ENCODE data around the gene RRAS2. TPM values are rescaled to one million over a fixed set of nuclear protein-coding genes. Genes with fewer than 3 reads are reported as not detected.
A peak's percentile ranks its signal among the peaks of the same experiment; 100 is the strongest.
"Not testable (repeated sequence)": the region's sequence is repeated elsewhere in the genome, so short reads cannot be mapped to it uniquely, and the experiment has no call there.

RRAS2 gene
- polyA plus RNA-seq, 3 donors from 2014 or later: 66.4 to 96.4 (median 85.9) TPM

GRCh38 chr11:14361951-14362350 lies 3.0 kb upstream of the RRAS2 start:
- peaks cover 19 to 23% of the 10 kb centered on the region in 2 donors for H3K4me1 Mint-ChIP-seq
- H3K27me3 Mint-ChIP-seq (ENCODE audit: low read depth in 3 of 3): peaks cover 2% of the 10 kb centered on the region in 3 donors
- H3K36me3 Mint-ChIP-seq: peaks cover 0 to 4% (median 0%) of the 10 kb centered on the region in 3 donors
- H3K27ac Mint-ChIP-seq: no peak overlapping the region
- DNase-seq: no peak
- H3K4me3 Mint-ChIP-seq: no peak overlapping the region
- no peaks in the 10 kb centered on the region for H3K9me3 Mint-ChIP-seq

DNA sequence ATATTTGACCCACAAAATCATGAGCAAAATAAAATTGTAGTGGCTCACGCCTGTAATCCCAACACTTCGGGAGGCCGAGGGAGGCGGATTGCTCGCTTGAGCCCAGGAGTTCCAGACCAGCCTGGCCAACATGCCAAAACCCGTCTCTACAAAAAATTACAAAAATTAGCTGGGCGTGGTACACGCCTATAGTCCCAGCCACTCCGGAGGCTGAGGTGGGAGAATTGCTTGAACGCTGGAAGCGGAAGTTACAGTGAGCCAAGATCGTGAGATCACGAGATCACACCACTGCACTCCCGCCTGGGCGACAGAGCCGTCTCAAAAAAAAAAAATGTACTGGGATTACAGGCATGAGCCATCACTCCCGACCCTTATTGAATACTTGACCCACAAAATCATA lies 2.0 kb upstream of the RRAS2 start:
- Mint-ChIP-seq H3K27me3 (ENCODE audit: low read depth in 3 of 3) (peaks cover 2% of the 10 kb centered on the region in 3 donors), H3K4me1 (peaks cover 28 to 32% of the 10 kb centered on the region in 2 donors), H3K4me3 (no peak overlapping the region), H3K36me3 (peaks cover 0 to 4% (median 0%) of the 10 kb centered on the region in 3 donors), H3K9me3 (no peaks in the 10 kb centered on the region), H3K27ac (no peak overlapping the region)
- DNase-seq: no peak

DNA sequence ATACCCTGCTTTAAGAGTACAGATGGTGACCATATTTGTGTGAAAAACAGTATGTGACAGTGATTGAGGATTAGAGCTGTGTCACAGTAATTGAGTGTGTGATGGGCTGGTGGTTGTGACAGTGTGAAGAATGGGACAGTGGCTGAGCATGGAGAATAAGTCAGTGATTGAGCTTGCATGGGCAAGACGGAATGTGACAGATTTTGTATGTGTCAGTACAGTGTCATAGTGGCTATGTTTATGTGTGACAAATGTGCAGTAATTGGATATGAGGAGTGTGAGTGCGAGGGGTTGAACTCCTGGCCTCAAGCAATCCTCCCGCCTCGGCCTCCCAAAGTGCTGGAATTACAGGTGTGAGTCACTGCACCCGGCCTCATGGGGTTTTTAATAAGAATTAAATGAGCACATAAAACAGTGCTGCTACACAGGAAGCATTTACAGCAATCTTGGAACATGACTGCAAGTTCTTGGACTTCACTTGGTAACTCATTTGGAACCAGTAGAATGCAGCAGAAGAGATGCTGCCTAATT lies 583 bp upstream of the RRAS2 start:
- H3K36me3 Mint-ChIP-seq: peaks cover 0 to 4% (median 0%) of the 10 kb centered on the region in 3 donors
- peaks cover 38 to 46% of the 10 kb centered on the region in 2 donors for H3K4me1 Mint-ChIP-seq
- peak overlapping the region in 5 of 6 donors; percentile 5 to 76 (median 25) for H3K27ac Mint-ChIP-seq
- peak overlapping the region; percentile 73 to 85 (median 79) for H3K4me3 Mint-ChIP-seq
- DNase-seq: no peak
- no peaks in the 10 kb centered on the region for H3K9me3 Mint-ChIP-seq
- peaks cover 2% of the 10 kb centered on the region in 3 donors for H3K27me3 Mint-ChIP-seq (ENCODE audit: low read depth in 3 of 3)

- DNase-seq: peak; percentile 39 to 51 (median 42)
- peak overlapping the region; percentile 98 to 100 (median 99) for H3K4me3 Mint-ChIP-seq
- H3K4me1 Mint-ChIP-seq: peaks cover 50 to 60% of the 10 kb centered on the region in 2 donors
- peak overlapping the region; percentile 91 to 99 (median 94) for H3K27ac Mint-ChIP-seq
- peaks cover 0 to 4% (median 3%) of the 10 kb centered on the region in 3 donors for H3K36me3 Mint-ChIP-seq
- no peaks in the 10 kb centered on the region for H3K9me3 Mint-ChIP-seq
- peaks cover 2% of the 10 kb centered on the region in 3 donors for H3K27me3 Mint-ChIP-seq (ENCODE audit: low read depth in 3 of 3)
Measured at GRCh38 chr11:14357881-14358728, 878 bp downstream of the RRAS2 start.

GRCh38 chr11:14356342-14356741 lies 2.6 kb downstream of the RRAS2 start:
- H3K9me3 Mint-ChIP-seq: no peaks in the 10 kb centered on the region
- H3K27me3 Mint-ChIP-seq (ENCODE audit: low read depth in 3 of 3): peaks cover 2% of the 10 kb centered on the region in 3 donors
- H3K36me3 Mint-ChIP-seq: peaks cover 0 to 4% (median 3%) of the 10 kb centered on the region in 3 donors
- H3K4me1 Mint-ChIP-seq: peaks cover 55 to 75% of the 10 kb centered on the region in 2 donors
- H3K27ac Mint-ChIP-seq: peak overlapping the region; percentile 2 to 92 (median 45)
- H3K4me3 Mint-ChIP-seq: peak overlapping the region; percentile 33 to 100 (median 99)
- no peak for DNase-seq

GRCh38 chr11:14354604-14355003 lies 4.4 kb downstream of the RRAS2 start:
- H3K36me3 Mint-ChIP-seq; H3K9me3 Mint-ChIP-seq; H3K27me3 Mint-ChIP-seq (ENCODE audit: low read depth in 3 of 3); DNase-seq: not testable (repeated sequence)
- H3K27ac Mint-ChIP-seq: peak overlapping the region in 1 of 6 donors; percentile 56
- peak overlapping the region in 3 of 5 donors; percentile 11 to 58 (median 15) for H3K4me3 Mint-ChIP-seq
- peaks cover 71 to 88% of the 10 kb centered on the region in 2 donors for H3K4me1 Mint-ChIP-seq

GRCh38 chr11:14350716-14351238 lies 8.2 kb downstream of the RRAS2 start:
- Mint-ChIP-seq H3K4me1 (peaks cover 70 to 96% of the 10 kb centered on the region in 2 donors), H3K9me3 (peaks cover 0 to 6% (median 0%) of the 10 kb centered on the region in 6 donors), H3K4me3 (no peak overlapping the region), H3K27ac (peak overlapping the region in 2 of 6 donors; percentile 48 to 51), H3K36me3 (peaks cover 6 to 8% (median 6%) of the 10 kb centered on the region in 3 donors), H3K27me3 (ENCODE audit: low read depth in 3 of 3) (no peaks in the 10 kb centered on the region)
- no peak for DNase-seq

DNA sequence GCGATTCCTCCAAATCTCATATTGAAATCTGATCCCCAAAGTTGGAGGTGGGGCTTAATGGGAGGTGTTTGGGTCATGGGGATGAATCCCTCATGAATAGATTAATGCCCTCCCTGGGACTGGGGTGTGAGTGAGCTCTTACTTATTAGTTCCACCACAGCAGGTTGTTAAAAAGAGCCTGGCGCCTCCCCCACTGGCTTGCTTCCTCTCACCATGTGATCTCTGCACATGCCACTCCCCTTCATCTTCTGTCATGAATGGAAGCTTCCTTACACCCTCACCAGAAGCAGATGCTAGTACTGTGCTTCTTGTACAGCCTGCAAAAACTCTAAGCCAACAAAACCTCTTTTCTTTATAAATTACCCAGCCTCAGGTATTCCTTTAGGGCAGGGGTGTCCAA lies 8.8 kb downstream of the RRAS2 start:
- H3K4me1 Mint-ChIP-seq: peaks cover 71 to 96% of the 10 kb centered on the region in 2 donors
- peak overlapping the region in 5 of 6 donors; percentile 15 to 73 (median 48) for H3K27ac Mint-ChIP-seq
- peaks cover 0 to 7% (median 0%) of the 10 kb centered on the region in 6 donors for H3K9me3 Mint-ChIP-seq
- peak in 2 of 3 donors; percentile 17 to 29 for DNase-seq
- peak overlapping the region; percentile 18 to 52 (median 25) for H3K4me3 Mint-ChIP-seq
- H3K27me3 Mint-ChIP-seq (ENCODE audit: low read depth in 3 of 3): no peaks in the 10 kb centered on the region
- peaks cover 7 to 13% (median 9%) of the 10 kb centered on the region in 3 donors for H3K36me3 Mint-ChIP-seq

GRCh38 chr11:14347991-14348390 lies 11.0 kb downstream of the RRAS2 start:
- peak overlapping the region; percentile 4 to 86 (median 48) for H3K27ac Mint-ChIP-seq
- DNase-seq: no peak

GRCh38 chr11:14347494-14347893 lies 11.5 kb downstream of the RRAS2 start:
- peaks cover 0 to 7% (median 0%) of the 10 kb centered on the region in 6 donors for H3K9me3 Mint-ChIP-seq
- H3K4me1 Mint-ChIP-seq: peaks cover 72 to 93% of the 10 kb centered on the region in 2 donors
- no peak for DNase-seq
- peaks cover 7 to 10% (median 9%) of the 10 kb centered on the region in 3 donors for H3K36me3 Mint-ChIP-seq
- no peak overlapping the region for H3K4me3 Mint-ChIP-seq
- H3K27ac Mint-ChIP-seq: peak overlapping the region in 2 of 6 donors; percentile 34 to 56
- no peaks in the 10 kb centered on the region for H3K27me3 Mint-ChIP-seq (ENCODE audit: low read depth in 3 of 3)

More at GRCh38 chr11:14347991-14348390, 11.0 kb downstream of the RRAS2 start:
- Mint-ChIP-seq H3K9me3 (peaks cover 0 to 7% (median 0%) of the 10 kb centered on the region in 6 donors), H3K27me3 (ENCODE audit: low read depth in 3 of 3) (no peaks in the 10 kb centered on the region), H3K36me3 (peaks cover 7 to 10% (median 9%) of the 10 kb centered on the region in 3 donors), H3K4me3 (peak overlapping the region in 2 of 5 donors; percentile 5 to 9), H3K4me1 (peaks cover 69 to 93% of the 10 kb centered on the region in 2 donors)

DNA sequence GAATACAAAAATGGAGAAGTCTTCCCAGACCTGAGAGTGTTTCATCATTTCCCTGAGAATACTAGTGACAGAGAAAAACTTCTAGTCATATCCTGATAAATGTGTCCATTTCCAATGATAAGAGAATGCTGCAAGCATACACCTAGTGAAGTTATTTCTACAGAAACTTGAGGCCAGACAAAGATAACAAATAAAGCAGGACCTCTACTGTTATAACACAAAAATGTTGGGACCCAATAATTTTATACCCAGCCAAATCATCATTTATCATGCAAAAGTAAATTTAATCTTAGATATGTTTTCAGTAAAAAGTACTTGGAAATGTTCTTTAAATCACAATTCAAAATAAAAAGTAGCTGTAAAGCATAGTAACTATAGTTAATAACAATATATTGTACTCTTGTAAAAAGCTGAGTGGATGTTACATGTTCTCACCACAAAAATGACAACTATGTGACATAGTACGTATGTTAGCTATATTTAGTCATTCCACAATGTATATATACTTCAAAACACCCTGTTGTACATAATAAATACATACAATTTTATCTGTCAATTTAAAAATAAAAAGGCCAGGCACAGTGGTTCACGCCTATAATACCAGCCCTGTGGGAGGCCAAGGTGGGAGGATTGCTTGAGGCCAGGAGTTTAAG lies 12.6 kb downstream of the RRAS2 start:
- no peak for DNase-seq
- peak overlapping the region; percentile 4 to 71 (median 30) for H3K27ac Mint-ChIP-seq
- peaks cover 80 to 95% of the 10 kb centered on the region in 2 donors for H3K4me1 Mint-ChIP-seq
- no peaks in the 10 kb centered on the region for H3K27me3 Mint-ChIP-seq (ENCODE audit: low read depth in 3 of 3)
- peak overlapping the region in 1 of 5 donors; percentile 5 for H3K4me3 Mint-ChIP-seq
- peaks cover 0 to 7% (median 0%) of the 10 kb centered on the region in 6 donors for H3K9me3 Mint-ChIP-seq
- H3K36me3 Mint-ChIP-seq: peaks cover 7 to 10% (median 9%) of the 10 kb centered on the region in 3 donors

DNA sequence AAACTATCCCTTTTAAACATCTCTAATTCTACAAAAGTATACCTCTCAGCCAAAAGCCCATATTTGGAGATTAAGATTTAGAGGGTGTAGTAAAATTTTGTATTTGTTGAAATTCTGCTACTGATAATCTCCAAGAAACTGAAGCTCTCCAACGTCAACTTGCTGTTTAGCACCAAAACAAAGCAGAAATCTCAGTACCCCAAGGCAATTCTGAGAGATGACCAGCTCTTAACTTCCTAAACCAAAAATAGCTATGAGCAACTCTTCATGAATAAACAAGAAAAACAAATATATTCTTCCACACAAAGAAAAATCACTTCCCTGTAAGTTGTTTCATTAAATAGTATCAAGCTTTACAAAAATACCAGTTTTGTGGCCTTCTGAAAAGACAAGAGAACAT lies 13.3 kb downstream of the RRAS2 start:
- no peak for DNase-seq

DNA sequence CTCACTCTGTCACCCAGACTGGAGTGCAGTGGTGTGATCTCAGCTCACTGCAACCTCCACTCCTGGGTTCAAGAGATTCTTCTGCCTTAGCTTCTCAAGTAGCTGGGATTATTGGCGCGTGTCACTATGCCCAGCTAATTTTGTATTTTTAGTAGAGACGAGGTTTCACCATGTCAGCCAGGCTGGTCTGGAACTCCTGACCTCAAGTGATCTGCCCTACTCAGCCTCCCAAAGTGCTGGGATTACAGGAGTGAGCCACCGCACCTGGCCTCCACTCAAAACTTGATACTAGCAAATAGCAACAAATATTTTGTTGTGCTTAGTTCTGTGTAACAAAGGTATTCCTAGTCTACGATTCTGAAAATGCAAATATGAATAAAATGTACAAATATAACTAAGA lies 14.0 kb downstream of the RRAS2 start:
- Mint-ChIP-seq H3K4me1 (peaks cover 77 to 93% of the 10 kb centered on the region in 2 donors), H3K4me3 (peak overlapping the region in 1 of 5 donors; percentile 2), H3K27ac (peak overlapping the region in 2 of 6 donors; percentile 32 to 39)
- not testable (repeated sequence) for H3K27me3 Mint-ChIP-seq (ENCODE audit: low read depth in 3 of 3); H3K36me3 Mint-ChIP-seq; H3K9me3 Mint-ChIP-seq; DNase-seq

More for the DNA sequence above, 13.3 kb downstream of the RRAS2 start:
- Mint-ChIP-seq H3K27me3 (ENCODE audit: low read depth in 3 of 3) (no peaks in the 10 kb centered on the region), H3K36me3 (peaks cover 7 to 10% (median 9%) of the 10 kb centered on the region in 3 donors), H3K27ac (peak overlapping the region in 5 of 6 donors; percentile 15 to 71 (median 36)), H3K4me1 (peaks cover 79 to 95% of the 10 kb centered on the region in 2 donors), H3K4me3 (peak overlapping the region in 1 of 5 donors; percentile 11), H3K9me3 (peaks cover 0 to 7% (median 0%) of the 10 kb centered on the region in 6 donors)
